Prostate gland (tissue), 2 donors: ENCODE measurements around the gene FAM174C.

Experiments
- CTCF ChIP-seq, 4 experiments: fragments of 200-600 bp in 2 of 4; fragments of 450-650 bp in 2 of 4; sonication (generic) in 2 of 4; IDR thresholded peaks; 1 replicate in 3 of 4; 2 replicates in 1 of 4; pipeline ENCODE4 v1.5.1; 2016 to 2019; ENCODE audit warnings: antibody characterized with exemption in 4 of 4, mild to moderate bottlenecking in 2 of 4, moderate library complexity in 2 of 4
- POLR2A ChIP-seq: fragments of 450-650 bp; IDR thresholded peaks from one replicate; pipeline ENCODE4 v1.6.1; 2016; ENCODE audit warnings: antibody characterized with exemption, mild to moderate bottlenecking
- POLR2AphosphoS5 ChIP-seq: sonication (generic); formaldehyde crosslinking; IDR thresholded peaks from one replicate; pipeline ENCODE4 v1.6.1; 2017; ENCODE audit warnings: antibody characterized with exemption

- TF ChIP-seq CTCF (IDR thresholded peaks at IDR 0.05) (no peak), POLR2A (no peak), POLR2AphosphoS5 (no peak)
Measured at GRCh38 chr19:1322198-1322981, 47.1 kb downstream of the FAM174C start.
